Endothelial cell of umbilical vein (primary cell): Measurements from ENCODE around the gene TET1. TPM values are rescaled to one million over a fixed set of nuclear protein-coding genes. Genes with fewer than 3 reads are reported as not detected.

Experiments
- BruUV-seq: library from RNA; stranded (reverse); fragments of 400-500 nt; replicated peaks from 2 replicates; lab custom pipeline; 2021; lab: Mats Ljungman, UMichigan
- CTCF ChIA-PET: fragments of 300-600, 350-600 bp; sonication (Branson Sonifier 250); formaldehyde crosslinking; loops from one replicate; lab custom pipeline; 2021; ENCODE audit warnings: antibody characterized with exemption, inconsistent platforms; lab: Charles Lee
- POLR2A ChIA-PET: fragments of 300-600, 350-600 bp; sonication (Branson Sonifier 250); formaldehyde crosslinking; loops from one replicate; lab custom pipeline; 2021; ENCODE audit warnings: antibody characterized with exemption, inconsistent platforms; lab: Charles Lee
- DNase-seq: peaks from one replicate; pipeline ENCODE4 v3.0.0-alpha.2; 2011; ENCODE audit warnings: low read depth, low spot score
- FAIRE-seq: peaks from 2 replicates; lab custom pipeline; 2011; peaks lifted over from hg19 to GRCh38; lab: Jason Lieb, UNC
- H2AFZ ChIP-seq: 2 replicates; pipeline ENCODE4 v1.6.0; 2012; ENCODE audit warnings: low read depth, low read length, control low read depth, inconsistent platforms
- H3K27ac ChIP-seq: 2 replicates; pipeline ENCODE4 v1.5.1; 2011; ENCODE audit warnings: low read depth, mild to moderate bottlenecking, control low read depth, low read length, moderate library complexity; ENCODE audit not compliant: insufficient read depth
- H3K27me3 ChIP-seq, 2 experiments: 2 replicates each; pipeline versions ENCODE4 v1.6.0 to v1.6.1; 2011; ENCODE audit warnings: low read length in 2 of 2, mixed read lengths in 1 of 2; ENCODE audit not compliant: control insufficient read depth in 2 of 2, insufficient read depth in 2 of 2
- H3K36me3 ChIP-seq, 2 experiments: 2 replicates in 1 of 2; 3 replicates in 1 of 2; pipeline ENCODE4 v1.5.1; 2011; ENCODE audit warnings: low read length in 2 of 2, mild to moderate bottlenecking in 1 of 2, moderate library complexity in 1 of 2; ENCODE audit not compliant: control insufficient read depth in 2 of 2, insufficient read depth in 2 of 2; ENCODE audit errors: extremely low read depth in 1 of 2
- H3K4me1 ChIP-seq: 3 replicates; pipeline ENCODE4 v1.5.1; 2011; ENCODE audit warnings: mild to moderate bottlenecking, low read length; ENCODE audit not compliant: control insufficient read depth, insufficient read depth; ENCODE audit errors: extremely low read depth
- H3K4me2 ChIP-seq: 2 replicates; pipeline ENCODE4 v1.6.1; 2011; ENCODE audit warnings: low read length, control low read depth, mixed read lengths; ENCODE audit not compliant: insufficient read depth
- H3K4me3 ChIP-seq, 3 experiments: fragments of 200-600 bp in 1 of 3; sonication (generic), shearing (Covaris generic) in 1 of 3; replicated peaks in 1 of 3; 2 replicates each; pipeline ENCODE4 v1.5.1; 2011 to 2016; ENCODE audit warnings: control low read depth in 3 of 3, low read length in 3 of 3, mild to moderate bottlenecking in 2 of 3, inconsistent platforms in 1 of 3, low read depth in 1 of 3, moderate library complexity in 1 of 3; ENCODE audit not compliant: insufficient read depth in 1 of 3
- H3K79me2 ChIP-seq: 2 replicates; pipeline ENCODE4 v1.6.0; 2012; ENCODE audit warnings: low read length, inconsistent platforms; ENCODE audit not compliant: control insufficient read depth, insufficient read depth
- H3K9ac ChIP-seq: replicated peaks from 2 replicates; pipeline ENCODE3; 2011; ENCODE audit warnings: low read length, control low read depth; ENCODE audit not compliant: insufficient read depth; ENCODE audit errors: extremely low read depth
- H3K9me1 ChIP-seq: replicated peaks from 3 replicates; pipeline ENCODE4 v1.6.0; 2011; ENCODE audit warnings: mild to moderate bottlenecking, low read length; ENCODE audit not compliant: control insufficient read depth, insufficient read depth; ENCODE audit errors: extremely low read depth
- H3K9me3 ChIP-seq: replicated peaks from 2 replicates; pipeline ENCODE4 v1.5.1; 2012; ENCODE audit warnings: low read length, inconsistent platforms; ENCODE audit not compliant: control insufficient read depth, insufficient read depth
- H4K20me1 ChIP-seq: replicated peaks from 2 replicates; pipeline ENCODE3; 2011; ENCODE audit warnings: mild to moderate bottlenecking, low read length; ENCODE audit not compliant: control insufficient read depth, insufficient read depth; ENCODE audit errors: extremely low read depth
- CTCF ChIP-seq, 2 donors: IDR thresholded peaks; 1 replicate in 1 of 2; 2 replicates in 1 of 2; pipeline ENCODE4 v1.5.1; 2011; ENCODE audit warnings: low read length in 2 of 2, mild to moderate bottlenecking in 2 of 2, moderate library complexity in 2 of 2, control low read depth in 1 of 2, inconsistent platforms in 1 of 2, low read depth in 1 of 2; ENCODE audit not compliant: insufficient read depth in 1 of 2; ENCODE audit errors: extremely low read depth in 1 of 2
- EZH2 ChIP-seq: IDR thresholded peaks from 2 replicates; pipeline ENCODE4 v1.6.1; 2012; ENCODE audit warnings: borderline replicate concordance, low read depth, mild to moderate bottlenecking, moderate library complexity, low read length, inconsistent platforms; ENCODE audit not compliant: severe bottlenecking
- FOS ChIP-seq: IDR thresholded peaks from 2 replicates; pipeline ENCODE4 v1.6.1; 2011; ENCODE audit warnings: mild to moderate bottlenecking, low read length, moderate library complexity, borderline replicate concordance; ENCODE audit not compliant: insufficient read depth
- GATA2 ChIP-seq: IDR thresholded peaks from 2 replicates; pipeline ENCODE4 v1.7.0; 2011; ENCODE audit warnings: low read depth, mild to moderate bottlenecking, moderate library complexity, mixed read lengths, low read length; ENCODE audit not compliant: insufficient read length, insufficient read depth
- JUN ChIP-seq: IDR thresholded peaks from 2 replicates; pipeline ENCODE4 v1.6.1; 2011; ENCODE audit warnings: borderline replicate concordance, low read depth; ENCODE audit not compliant: insufficient read length, insufficient read depth
- MAX ChIP-seq: IDR thresholded peaks from 2 replicates; pipeline ENCODE4 v1.6.1; 2011; ENCODE audit not compliant: insufficient read depth, insufficient read length
- MYC ChIP-seq: IDR thresholded peaks from one replicate; pipeline ENCODE4 v1.6.1; 2011; ENCODE audit warnings: mild to moderate bottlenecking, low read depth, low read length
- POLR2A ChIP-seq: IDR thresholded peaks from 2 replicates; pipeline ENCODE4 v1.6.1; 2012; ENCODE audit warnings: low read depth, mild to moderate bottlenecking, control low read depth, low read length
- POLR2AphosphoS5 ChIP-seq: IDR thresholded peaks from 2 replicates; pipeline ENCODE4 v1.6.1; 2012; ENCODE audit warnings: low read depth, mild to moderate bottlenecking, control low read depth, low read length, moderate library complexity; ENCODE audit not compliant: insufficient read depth
- dilution Hi-C: fragments of 300-500 bp; cut with MboI; formaldehyde crosslinking; loops from one replicate; pipeline ENCODE4 v1.15.0; 2019; ENCODE audit warnings: low sequenced_read_pairs; ENCODE audit not compliant: extremely low pct_ligation_motif_present
- intact Hi-C: fragments of 100-400 bp; cut with micrococcal nuclease; formaldehyde crosslinking; loops from one replicate; pipeline ENCODE4 v1.10.0; 2022
- polyA plus RNA-seq, 4 experiments: library from polyadenylated mRNA; depleted of rRNA in 3 of 4; stranded (reverse) in 3 of 4; unstranded in 1 of 4; fragments of >200 nt; gene quantifications; 2 replicates each; pipeline versions ENCODE4 v1.2.1 to v1.2.3, GENCODE V29; 2011 to 2012; ENCODE audit warnings: missing spikeins in 1 of 4
- total RNA-seq: library from RNA; stranded (reverse); gene quantifications from 2 replicates; pipeline ENCODE4 v1.2.3, GENCODE V29; 2021

TET1 gene
- total and polyA plus RNA-seq, 2 donors (not counting 3 experiments of a cell fraction or from before 2014, with no cell fraction given), result 0.23 to 1.5 TPM

GRCh38 chr10:68700197-68700596, 140.1 kb downstream of the TET1 start:
- Histone ChIP-seq H3K4me3 (no peak overlapping the region), H3K9me1 (no peaks in the 10 kb centered on the region), H3K27me3 (no peaks in the 10 kb centered on the region), H3K36me3 (no peaks in the 10 kb centered on the region), H3K9me3 (no peaks in the 10 kb centered on the region), H3K4me2 (no peak overlapping the region), H4K20me1 (no peaks in the 10 kb centered on the region), H3K4me1 (no peaks in the 10 kb centered on the region), H3K27ac (no peak overlapping the region), H3K9ac (no peak overlapping the region), H2AFZ (no peak overlapping the region), H3K79me2 (no peaks in the 10 kb centered on the region)
- TF ChIP-seq EZH2, result no peak
- no peak for TF ChIP-seq JUN
- TF ChIP-seq POLR2A, result no peak
- no peak for TF ChIP-seq MYC
- no peak for TF ChIP-seq GATA2
- TF ChIP-seq POLR2AphosphoS5, result no peak
- TF ChIP-seq CTCF (IDR thresholded peaks at IDR 0.05; ENCODE audit: extremely low read depth in 1 of 2, insufficient read depth in 1 of 2, low read depth in 1 of 2, low read length in 2 of 2), result no peak
- no peak for TF ChIP-seq FOS
- TF ChIP-seq MAX, result no peak
- ChIA-PET CTCF (interaction anchor here (1.3 kb wide), 1 partner anchor 149 kb away, joined by 3 read pairs; no protein-coding TSS in a partner anchor), POLR2A (no interaction called here)
- dilution Hi-C loops, result no loop called here
- FAIRE-seq, result no peak
- intact Hi-C loops, result no loop called here
- no peak for DNase-seq
- no TSS peak for BruUV-seq
